Suprapubic skin (tissue), 4 donors: Measurements from ENCODE around the gene DNAJC5.

Experiments used
- CTCF ChIP-seq, 2 donors: fragments of 200-600 bp in 1 of 2; fragments of 450-650 bp in 1 of 2; sonication (generic) in 1 of 2; IDR thresholded peaks; one replicate each; pipeline ENCODE4 v1.5.1; 2016 to 2019; ENCODE audit warnings: antibody characterized with exemption in 2 of 2, mild to moderate bottlenecking in 1 of 2, moderate library complexity in 1 of 2
- EP300 ChIP-seq: sonication (generic); formaldehyde crosslinking; IDR thresholded peaks from one replicate; pipeline ENCODE4 v1.6.1; 2017; ENCODE audit warnings: antibody characterized with exemption
- POLR2A ChIP-seq, 2 donors: fragments of 450-650 bp; IDR thresholded peaks; one replicate each; pipeline ENCODE4 v1.6.1; 2017; ENCODE audit warnings: antibody characterized with exemption in 2 of 2, mild to moderate bottlenecking in 2 of 2, moderate library complexity in 2 of 2
- POLR2AphosphoS5 ChIP-seq, 3 donors: sonication (generic); formaldehyde crosslinking; IDR thresholded peaks; one replicate each; pipeline ENCODE4 v1.6.1; 2017; ENCODE audit warnings: antibody characterized with exemption in 3 of 3

DNA sequence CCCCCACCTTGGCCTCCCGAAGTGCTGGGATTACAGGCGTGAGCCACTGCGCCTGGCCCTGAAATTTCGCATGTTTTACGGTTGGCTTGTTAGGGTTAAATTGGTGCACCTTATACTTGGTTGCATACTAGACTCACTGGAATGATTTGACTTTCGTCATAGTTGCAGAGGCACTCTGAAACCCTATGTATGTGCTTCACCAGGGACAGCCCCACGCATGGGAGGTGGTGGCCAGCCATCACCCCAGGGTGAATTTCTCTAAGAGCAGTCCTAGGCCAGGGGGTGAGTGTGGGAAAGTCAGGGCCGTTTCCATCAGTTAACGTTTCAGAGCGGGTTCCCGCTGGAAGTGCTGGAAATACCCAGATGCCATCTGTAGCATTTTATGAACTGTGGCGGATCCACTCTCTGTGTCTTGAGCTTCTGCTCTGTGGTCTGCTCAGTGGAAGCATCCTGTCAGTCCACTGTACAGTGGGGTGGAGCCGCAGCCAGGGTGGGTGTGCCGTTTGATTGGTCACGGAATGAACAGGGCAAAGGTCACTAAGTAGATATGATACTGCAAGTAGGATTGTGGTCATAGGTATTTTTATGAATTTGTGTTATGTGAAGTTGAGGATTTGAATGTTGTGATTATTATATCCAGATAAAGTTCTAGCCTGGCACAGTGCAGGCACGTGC is 13.2 kb downstream of the DNAJC5 start:
- TF ChIP-seq CTCF (IDR thresholded peaks at IDR 0.05), result no peak
- TF ChIP-seq POLR2A (IDR thresholded peaks at IDR 0.05), result no peak
- no peak for TF ChIP-seq POLR2AphosphoS5 (IDR thresholded peaks at IDR 0.05)
- no peak for TF ChIP-seq EP300
